Jurkat, Clone E6-1 (cell line): ENCODE data around the gene MAP7D3.

Experiments
- DNase-seq: peaks from one replicate; pipeline ENCODE4 v3.0.0-alpha.2; 2011; ENCODE audit warnings: low read depth, low spot score
- H3K4me3 ChIP-seq: 2 replicates; pipeline ENCODE4 v1.5.1; 2011; ENCODE audit warnings: mild to moderate bottlenecking, low read length, control low read depth, moderate library complexity

MAP7D3 gene

DNA sequence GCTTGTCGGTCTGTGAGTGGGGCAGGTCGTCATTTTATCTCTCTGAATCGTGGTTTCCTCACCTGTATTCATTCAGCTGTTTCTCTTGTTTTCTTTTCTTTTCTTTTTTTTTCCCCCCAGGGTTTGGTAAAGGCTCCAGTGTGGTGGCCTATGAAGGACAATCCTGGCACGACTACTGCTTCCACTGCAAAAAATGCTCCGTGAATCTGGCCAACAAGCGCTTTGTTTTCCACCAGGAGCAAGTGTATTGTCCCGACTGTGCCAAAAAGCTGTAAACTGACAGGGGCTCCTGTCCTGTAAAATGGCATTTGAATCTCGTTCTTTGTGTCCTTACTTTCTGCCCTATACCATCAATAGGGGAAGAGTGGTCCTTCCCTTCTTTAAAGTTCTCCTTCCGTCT is 41.4 kb downstream of the MAP7D3 start:
- no peak overlapping the region for H3K4me3 ChIP-seq
- no peak for DNase-seq

DNA sequence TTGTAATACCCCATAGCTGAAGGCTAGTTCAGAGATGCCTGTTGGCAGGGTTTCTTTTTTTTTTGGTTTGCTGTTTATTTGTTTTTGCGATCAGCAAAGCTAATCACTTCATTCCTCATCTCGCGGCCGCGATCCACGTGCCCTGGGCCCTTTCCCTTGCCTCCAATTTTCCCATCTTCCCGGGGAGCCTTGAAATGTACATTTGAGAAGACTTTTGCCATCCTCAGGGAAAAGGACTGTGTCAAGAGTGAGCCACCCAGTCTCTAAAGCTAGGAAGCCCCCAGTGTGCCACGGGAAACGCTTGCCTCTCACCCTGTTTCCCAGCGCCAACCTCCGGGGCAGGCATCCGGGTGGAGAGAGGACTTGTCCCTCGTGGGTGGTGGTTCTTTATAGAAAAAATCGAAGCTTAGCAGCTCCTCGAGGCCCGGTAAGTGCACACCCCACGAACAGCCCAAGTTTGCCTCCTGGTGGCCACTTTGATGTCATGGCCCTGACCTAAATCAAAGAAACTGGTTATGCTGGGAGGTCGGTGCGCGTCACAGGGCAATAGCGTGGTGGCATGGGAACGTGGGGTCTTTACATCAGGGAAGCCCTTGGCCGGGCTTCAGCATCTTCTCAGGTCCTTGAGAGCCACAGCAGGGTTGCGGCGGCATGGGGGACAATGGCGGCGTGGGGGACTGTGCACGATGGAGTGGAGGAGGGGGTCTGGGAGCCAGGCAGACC is 42.0 kb downstream of the MAP7D3 start:
- DNase-seq = no peak
- no peak overlapping the region for H3K4me3 ChIP-seq

DNA sequence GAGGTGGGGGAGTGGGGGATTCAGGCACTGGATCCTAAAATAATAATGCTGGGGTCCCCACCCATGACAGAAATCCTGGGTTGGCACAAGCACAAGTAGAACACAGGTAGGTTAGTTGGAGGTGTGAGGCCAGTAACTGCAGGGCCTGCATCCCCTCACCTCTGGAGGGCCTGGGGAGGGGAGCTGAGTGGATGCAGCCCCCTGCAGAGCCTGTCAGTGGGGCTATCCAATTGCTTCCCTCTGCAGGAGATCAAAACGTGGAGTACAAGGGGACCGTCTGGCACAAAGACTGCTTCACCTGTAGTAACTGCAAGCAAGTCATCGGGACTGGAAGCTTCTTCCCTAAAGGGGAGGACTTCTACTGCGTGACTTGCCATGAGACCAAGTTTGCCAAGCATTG is 43.7 kb downstream of the MAP7D3 start:
- DNase-seq = no peak
- no peak overlapping the region for H3K4me3 ChIP-seq

DNA sequence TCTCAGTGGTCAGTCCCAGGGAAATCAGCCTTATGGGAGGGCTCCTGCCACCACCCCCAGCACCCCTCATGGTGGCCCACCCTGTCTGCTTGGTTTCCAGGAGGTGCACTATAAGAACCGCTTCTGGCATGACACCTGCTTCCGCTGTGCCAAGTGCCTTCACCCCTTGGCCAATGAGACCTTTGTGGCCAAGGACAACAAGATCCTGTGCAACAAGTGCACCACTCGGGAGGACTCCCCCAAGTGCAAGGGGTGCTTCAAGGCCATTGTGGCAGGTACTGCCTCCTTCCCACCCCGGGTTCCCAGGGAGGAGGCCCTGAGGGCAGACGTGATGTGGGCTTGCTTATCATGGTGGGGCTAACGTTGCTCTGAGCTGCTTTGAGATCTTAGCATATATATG is 44.3 kb downstream of the MAP7D3 start:
- H3K4me3 ChIP-seq = no peak overlapping the region
- no peak for DNase-seq

DNA sequence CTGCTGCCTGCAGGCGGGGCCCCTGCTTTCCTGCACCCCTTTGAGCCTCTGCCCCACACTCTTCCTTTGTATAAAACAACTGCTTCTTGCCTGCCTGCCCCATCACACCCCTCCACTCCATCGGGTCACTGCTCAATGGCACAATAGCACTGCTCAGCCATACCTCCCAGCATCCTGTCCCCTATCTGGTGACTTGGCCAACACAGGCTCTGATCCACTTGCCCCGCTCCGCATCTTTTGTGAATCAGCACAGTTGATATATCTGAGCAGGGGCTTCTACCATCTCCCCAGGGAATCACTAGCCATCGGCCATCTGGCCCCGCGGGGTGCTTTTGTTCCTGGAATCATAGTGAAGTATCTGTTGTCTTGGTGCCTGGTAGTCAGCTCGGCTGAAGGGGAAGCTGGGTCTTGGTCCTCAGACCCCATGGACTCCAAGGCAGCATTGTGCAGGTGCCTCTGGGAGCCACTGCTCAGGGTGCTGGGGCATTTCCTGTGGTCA is 45.3 kb downstream of the MAP7D3 start:
- no peak for DNase-seq
- no peak overlapping the region for H3K4me3 ChIP-seq

DNA sequence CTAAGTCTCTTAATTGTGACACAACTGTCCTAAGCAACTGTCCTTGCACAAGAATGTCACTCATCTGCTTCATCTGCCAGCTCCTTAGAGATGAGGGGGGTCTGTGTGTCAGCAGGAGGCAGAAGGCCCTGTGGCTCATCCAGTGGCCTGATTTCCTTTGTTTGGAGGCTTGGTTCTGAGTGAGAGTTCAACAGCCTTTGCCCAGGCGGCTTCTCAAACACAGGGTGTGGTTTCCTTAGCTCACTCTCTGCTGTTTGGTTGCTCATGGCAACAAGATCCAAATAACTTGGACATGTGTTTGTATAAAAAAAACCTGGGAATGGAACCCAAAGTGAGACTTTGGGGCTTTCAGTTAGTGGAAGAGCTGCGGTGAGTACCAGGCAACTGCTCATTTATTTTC is 46.6 kb downstream of the MAP7D3 start:
- H3K4me3 ChIP-seq = no peak overlapping the region
- no peak for DNase-seq

DNA sequence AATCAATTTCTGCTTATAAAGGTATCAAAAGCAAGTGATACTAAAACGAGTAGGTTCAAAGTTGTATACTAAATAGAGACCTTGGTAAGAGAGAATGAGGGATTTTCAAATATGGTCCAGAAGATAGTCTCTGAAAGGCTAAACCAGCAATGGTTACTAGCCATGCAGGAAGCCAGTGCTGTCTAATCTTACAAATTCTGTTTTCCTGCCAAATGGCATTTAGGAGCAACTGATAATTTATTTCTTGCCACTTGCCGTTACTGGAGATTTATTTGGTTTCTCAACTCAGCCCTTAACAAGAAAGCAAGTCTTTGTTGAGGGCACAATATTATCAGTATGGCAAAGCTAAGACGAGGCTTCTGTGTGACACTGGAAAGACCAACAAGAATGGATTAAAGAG is 47.2 kb downstream of the MAP7D3 start:
- H3K4me3 ChIP-seq = no peak overlapping the region
- DNase-seq = no peak

DNA sequence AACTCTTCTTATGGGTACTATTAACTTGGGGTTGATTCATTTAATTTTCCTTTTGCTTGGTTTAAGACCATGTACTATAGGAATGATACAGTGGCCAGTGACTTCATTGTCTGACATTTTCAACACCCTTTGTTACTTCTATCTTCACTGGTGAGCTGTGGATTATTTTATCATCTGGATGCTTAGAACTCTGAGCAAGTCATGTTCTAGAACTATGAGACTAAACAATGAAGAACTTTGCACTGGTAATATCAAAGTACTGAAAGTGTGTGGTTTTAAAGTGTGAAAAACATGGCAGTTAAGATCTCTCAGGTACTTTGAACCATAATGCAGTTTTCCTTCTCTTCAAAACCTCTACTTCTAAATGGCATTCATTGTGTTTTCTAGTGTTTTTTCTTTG is 47.8 kb downstream of the MAP7D3 start:
- DNase-seq = no peak
- no peak overlapping the region for H3K4me3 ChIP-seq

DNA sequence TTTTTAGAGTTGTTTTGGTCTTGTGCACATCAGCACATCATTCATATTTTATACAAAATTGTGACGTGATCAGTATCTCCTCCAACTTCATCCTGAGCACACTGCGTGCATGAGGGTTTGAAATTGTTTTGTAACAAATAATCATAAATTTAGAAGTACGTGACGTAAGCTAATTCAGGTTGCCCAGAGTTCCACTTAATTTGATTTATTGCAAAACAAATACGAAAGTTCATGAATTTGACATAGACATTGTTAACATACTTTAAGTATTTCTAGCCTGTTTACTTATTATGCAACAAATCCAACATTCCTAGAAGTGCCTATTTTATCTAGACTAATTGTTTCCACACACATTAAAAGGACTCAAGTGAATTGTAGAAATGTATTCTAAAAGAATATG is 48.3 kb downstream of the MAP7D3 start:
- H3K4me3 ChIP-seq = no peak overlapping the region
- DNase-seq = no peak

DNA sequence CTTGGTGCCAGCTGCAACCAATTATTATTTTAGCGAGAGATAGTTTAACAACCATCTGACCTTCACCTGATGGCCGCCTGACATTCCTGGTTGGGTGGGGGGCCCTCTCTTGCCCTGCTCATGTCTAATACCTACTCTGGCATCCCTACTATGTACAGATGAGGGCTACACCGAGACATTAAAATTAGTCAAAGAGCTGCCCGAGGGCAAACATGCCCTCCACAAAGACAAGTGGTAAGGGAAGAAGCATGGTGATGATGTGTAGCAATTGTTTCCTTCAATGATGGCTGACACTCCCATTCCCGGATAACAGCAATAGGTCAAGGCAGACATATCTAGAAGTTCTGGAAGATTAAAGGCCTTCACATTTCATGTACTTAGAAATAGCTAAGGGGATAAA is 49.6 kb downstream of the MAP7D3 start:
- no peak for DNase-seq

DNA sequence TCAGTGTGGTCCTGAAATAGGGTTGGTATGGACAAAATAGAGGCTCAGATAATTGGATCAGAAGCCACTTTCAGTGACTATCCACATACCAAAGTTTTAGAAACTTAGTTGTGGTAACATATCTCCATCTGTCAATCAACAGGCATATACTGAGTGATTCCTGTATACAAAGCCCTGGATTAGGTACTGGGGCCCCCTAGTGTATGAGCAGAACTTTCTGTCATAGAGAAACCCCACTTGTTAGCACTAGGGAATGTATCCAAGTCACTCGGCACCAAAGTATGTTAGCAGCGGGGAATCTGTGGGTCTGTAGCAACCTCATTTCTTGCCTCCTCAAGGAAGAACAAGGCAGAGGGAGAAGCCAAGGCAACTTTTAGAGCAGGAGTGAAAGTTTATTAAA is 50.7 kb downstream of the MAP7D3 start:
- H3K4me3 ChIP-seq = no peak overlapping the region
- no peak for DNase-seq

More for the DNA sequence above, 49.6 kb downstream of the MAP7D3 start:
- no peak overlapping the region for H3K4me3 ChIP-seq

DNA sequence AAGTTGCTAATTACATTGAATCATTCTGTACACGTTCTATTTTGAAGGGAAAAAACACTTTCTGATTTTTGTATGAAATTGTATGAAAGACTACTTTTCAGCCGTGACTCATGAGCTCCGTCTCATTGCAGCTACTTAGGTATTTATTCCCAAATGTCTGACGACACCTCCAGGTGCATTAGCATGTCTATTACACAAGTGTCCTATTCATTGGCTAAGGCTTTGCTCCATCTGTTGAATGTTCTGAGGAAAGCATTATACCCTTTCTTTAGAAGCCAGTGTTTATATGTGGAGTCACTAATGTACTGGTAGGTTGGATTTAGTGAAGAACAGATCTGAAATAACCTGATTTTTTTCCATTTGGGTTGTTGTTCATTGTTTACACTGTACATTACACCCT is 51.8 kb downstream of the MAP7D3 start:
- no peak overlapping the region for H3K4me3 ChIP-seq
- no peak for DNase-seq

DNA sequence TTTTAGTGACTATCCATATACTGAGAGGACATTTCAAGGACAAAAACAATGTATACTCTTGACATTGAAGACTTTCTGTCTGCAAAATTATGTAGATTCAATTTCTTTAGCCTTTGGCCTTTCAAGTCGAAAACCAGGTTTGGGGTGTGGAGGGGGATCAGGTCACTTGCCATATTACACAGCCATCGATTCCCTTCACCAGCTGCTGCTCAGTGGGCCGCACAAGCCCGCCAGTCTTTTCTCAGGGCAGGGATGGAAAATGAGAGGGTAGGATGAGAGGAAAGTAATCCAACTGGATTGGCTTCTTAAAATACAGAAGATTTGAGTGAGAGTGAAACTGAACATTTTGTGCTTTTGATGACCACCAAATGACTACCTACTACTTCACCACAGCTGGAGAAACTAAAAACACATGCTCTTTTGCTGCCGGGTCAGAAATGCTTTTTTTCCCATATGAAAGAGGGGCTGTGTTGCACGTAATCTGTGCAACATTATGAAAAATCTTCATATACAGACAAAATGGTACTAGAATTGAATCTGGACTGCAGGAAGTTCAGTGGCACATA is 52.4 kb downstream of the MAP7D3 start:
- H3K4me3 ChIP-seq = no peak overlapping the region
- no peak for DNase-seq

DNA sequence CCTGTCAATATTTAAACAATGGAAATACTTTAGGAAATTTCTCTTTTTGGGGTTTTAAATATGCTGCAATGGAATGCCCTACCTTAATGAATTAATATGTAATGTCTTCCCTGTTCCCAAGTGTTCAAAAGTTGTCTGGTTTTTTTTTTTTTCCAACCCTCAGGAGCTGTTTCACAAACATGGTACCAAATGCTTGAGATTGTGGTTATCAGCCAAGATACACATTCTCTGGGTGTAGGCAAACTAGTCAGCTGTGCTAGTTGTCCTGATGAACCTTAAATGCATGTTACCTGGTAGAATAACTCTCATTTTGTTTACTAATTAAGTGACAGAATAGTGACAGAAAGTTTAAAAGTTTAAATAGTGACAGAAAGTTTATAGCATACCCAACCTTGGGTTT is 53.2 kb downstream of the MAP7D3 start:
- DNase-seq = no peak
- no peak overlapping the region for H3K4me3 ChIP-seq

DNA sequence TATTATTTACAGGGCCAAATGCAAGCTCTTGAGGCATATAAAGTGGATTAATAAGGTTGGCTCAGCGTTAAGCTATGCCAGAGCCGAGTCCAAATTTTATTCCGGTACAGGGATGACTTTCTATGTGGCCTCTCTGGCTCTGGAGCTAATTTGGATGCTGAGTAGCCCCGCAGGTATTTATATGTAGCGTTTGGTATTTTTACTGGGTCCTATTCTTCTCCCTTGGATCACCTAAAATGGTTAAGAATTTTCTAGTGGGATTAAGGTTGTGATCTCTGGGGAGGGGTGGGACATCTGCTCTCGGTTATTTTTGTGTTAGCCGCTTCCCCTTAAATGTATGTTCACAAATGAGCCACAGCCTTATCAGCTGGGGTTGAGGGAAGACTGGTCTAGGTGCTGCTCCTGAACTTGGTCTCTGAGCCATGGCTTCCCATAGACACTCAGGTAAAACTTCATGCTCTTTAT is 54.5 kb downstream of the MAP7D3 start:
- no peak for DNase-seq
- H3K4me3 ChIP-seq = no peak overlapping the region

DNA sequence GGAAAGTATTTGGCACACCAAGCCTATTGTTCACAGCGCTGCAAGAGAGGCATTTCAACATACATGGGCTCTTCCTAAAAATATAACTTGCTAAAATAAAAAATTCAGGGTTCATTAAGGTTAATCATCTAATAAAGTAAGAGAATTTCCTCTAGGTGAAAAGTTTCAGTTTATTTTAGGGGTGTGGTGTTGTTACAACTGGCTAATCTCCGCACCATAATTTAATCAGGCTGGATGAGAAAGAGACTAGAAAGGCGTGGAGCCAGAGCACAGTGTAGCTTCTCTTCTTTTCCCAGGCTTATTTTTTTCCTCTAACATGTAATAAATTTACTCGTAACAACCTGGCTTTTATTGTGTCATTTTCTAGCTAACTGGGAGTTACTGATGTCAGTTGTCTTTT is 56.0 kb downstream of the MAP7D3 start:
- DNase-seq = no peak
- H3K4me3 ChIP-seq = no peak overlapping the region

DNA sequence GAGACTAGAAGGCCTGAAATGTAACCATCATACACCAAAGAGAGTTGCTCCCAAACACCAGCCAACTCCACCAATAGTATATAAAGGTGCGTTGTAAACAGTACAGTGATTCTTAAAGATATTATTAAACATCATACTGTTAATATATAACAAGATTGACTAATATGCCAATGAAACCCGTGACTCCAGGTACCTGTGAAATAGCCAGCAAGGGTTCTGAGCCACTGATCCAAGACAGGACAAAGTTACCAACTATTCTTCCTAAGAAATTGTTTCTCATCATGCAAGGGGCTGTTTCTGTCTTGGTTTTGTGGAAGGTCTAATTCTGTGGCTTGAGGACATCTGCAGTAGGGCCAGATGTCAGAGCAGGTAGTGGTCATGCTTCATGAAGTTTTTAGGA is 56.7 kb downstream of the MAP7D3 start:
- no peak for DNase-seq
- no peak overlapping the region for H3K4me3 ChIP-seq

DNA sequence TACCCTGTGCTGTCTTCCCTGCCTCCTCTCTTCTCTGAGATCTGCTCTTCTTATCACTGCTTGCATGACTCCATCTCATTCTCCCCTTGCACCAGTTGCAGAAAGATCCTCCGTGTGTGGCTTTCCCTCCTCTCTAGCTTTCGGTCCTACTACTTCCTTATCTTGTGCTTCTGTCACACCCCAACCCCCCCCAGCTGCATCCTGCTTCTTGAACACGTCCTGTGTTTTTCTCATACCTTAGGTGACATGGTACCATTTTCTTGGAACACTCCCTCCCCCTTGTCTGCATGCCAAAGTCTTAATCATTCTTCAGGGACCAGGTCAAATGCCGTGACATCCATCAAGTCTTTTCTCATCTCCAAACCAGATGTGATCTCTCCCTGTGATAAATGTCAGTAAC is 57.4 kb downstream of the MAP7D3 start:
- no peak for DNase-seq
- no peak overlapping the region for H3K4me3 ChIP-seq

DNA sequence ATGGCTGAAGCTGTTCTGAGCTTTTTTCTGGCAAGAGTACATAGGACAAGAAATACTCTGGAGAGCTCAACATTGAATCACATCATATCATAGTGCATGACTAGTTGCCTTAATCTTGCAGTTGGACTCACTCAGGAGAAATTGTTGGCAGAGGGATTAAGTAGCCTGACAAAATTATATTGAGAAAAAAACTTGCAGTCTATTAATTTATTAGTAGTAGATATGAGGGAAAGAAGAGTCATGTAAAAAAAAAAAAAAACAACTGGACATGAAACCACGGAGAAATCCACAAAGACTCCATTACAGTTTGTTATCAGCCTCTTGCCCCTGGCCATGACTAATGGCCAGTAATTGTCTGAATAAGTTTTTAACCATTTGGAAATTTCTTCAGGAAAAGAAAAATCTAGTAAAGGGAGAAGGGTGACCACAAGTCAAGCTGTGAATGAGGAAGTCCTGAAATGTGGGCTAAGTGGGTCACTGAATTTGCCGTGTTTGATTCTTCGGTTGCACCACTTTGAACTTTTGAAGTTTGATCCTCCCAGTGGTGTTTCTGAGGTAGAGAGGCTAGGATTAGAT is 58.3 kb downstream of the MAP7D3 start:
- no peak for DNase-seq

DNA sequence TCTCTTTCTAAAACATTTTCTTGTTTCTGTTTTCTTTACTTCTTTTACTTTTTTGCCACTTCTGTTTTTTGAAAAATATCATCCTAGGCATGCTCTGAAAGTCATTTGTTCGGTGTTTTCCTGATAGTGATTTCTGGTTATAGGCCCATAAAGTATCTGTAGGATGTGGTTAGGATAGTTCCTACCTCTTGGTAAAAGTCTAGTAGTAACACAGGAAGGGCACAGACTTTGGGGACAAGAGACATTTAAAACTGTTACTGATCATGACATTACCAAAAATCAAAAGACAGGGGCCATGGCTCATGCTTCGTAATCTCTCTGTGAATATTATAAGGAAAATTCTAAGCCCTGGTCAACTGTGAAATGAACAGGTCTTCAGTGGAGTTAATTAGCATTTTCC is 59.1 kb downstream of the MAP7D3 start:
- H3K4me3 ChIP-seq = no peak overlapping the region
- DNase-seq = no peak

More for the DNA sequence above, 58.3 kb downstream of the MAP7D3 start:
- H3K4me3 ChIP-seq = no peak overlapping the region

DNA sequence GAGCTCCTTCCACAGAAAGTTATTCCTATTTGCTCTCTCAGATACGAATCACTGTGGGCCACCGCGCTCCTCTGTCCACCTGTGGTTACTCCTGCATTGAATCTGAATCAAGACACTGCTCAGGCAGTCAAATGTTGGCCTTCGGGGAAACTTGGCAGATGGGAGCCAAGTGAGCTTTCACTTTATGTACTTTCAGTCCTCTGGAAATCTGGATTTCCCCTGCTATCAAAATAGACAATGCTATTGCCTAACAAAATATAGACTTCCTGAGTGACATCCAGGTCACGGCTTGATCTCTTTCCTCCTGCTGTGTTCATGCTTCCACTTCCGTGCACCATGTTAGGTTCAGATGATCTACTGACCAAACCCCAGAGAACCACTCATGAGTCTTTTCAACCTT is 60.0 kb downstream of the MAP7D3 start:
- DNase-seq = no peak
- no peak overlapping the region for H3K4me3 ChIP-seq
